Endothelial cell of umbilical vein (primary cell): ENCODE data around the gene MYH8. TPM values are rescaled to one million over a fixed set of nuclear protein-coding genes. Genes with fewer than 3 reads are reported as not detected.

ENCODE experiments used
- BruUV-seq: library from RNA; stranded (reverse); fragments of 400-500 nt; replicated peaks from 2 replicates; lab custom pipeline; 2021; lab: Mats Ljungman, UMichigan
- CTCF ChIA-PET: fragments of 300-600, 350-600 bp; sonication (Branson Sonifier 250); formaldehyde crosslinking; loops from one replicate; lab custom pipeline; 2021; ENCODE audit warnings: antibody characterized with exemption, inconsistent platforms; lab: Charles Lee
- POLR2A ChIA-PET: fragments of 300-600, 350-600 bp; sonication (Branson Sonifier 250); formaldehyde crosslinking; loops from one replicate; lab custom pipeline; 2021; ENCODE audit warnings: antibody characterized with exemption, inconsistent platforms; lab: Charles Lee
- DNase-seq: peaks from one replicate; pipeline ENCODE4 v3.0.0-alpha.2; 2011; ENCODE audit warnings: low read depth, low spot score
- FAIRE-seq: peaks from 2 replicates; lab custom pipeline; 2011; peaks lifted over from hg19 to GRCh38; lab: Jason Lieb, UNC
- H2AFZ ChIP-seq: 2 replicates; pipeline ENCODE4 v1.6.0; 2012; ENCODE audit warnings: low read depth, low read length, control low read depth, inconsistent platforms
- H3K27ac ChIP-seq: 2 replicates; pipeline ENCODE4 v1.5.1; 2011; ENCODE audit warnings: low read depth, mild to moderate bottlenecking, control low read depth, low read length, moderate library complexity; ENCODE audit not compliant: insufficient read depth
- H3K27me3 ChIP-seq, 2 experiments: 2 replicates each; pipeline versions ENCODE4 v1.6.0 to v1.6.1; 2011; ENCODE audit warnings: low read length in 2 of 2, mixed read lengths in 1 of 2; ENCODE audit not compliant: control insufficient read depth in 2 of 2, insufficient read depth in 2 of 2
- H3K36me3 ChIP-seq, 2 experiments: 2 replicates in 1 of 2; 3 replicates in 1 of 2; pipeline ENCODE4 v1.5.1; 2011; ENCODE audit warnings: low read length in 2 of 2, mild to moderate bottlenecking in 1 of 2, moderate library complexity in 1 of 2; ENCODE audit not compliant: control insufficient read depth in 2 of 2, insufficient read depth in 2 of 2; ENCODE audit errors: extremely low read depth in 1 of 2
- H3K4me1 ChIP-seq: 3 replicates; pipeline ENCODE4 v1.5.1; 2011; ENCODE audit warnings: mild to moderate bottlenecking, low read length; ENCODE audit not compliant: control insufficient read depth, insufficient read depth; ENCODE audit errors: extremely low read depth
- H3K4me2 ChIP-seq: 2 replicates; pipeline ENCODE4 v1.6.1; 2011; ENCODE audit warnings: low read length, control low read depth, mixed read lengths; ENCODE audit not compliant: insufficient read depth
- H3K4me3 ChIP-seq, 3 experiments: fragments of 200-600 bp in 1 of 3; sonication (generic), shearing (Covaris generic) in 1 of 3; replicated peaks in 1 of 3; 2 replicates each; pipeline ENCODE4 v1.5.1; 2011 to 2016; ENCODE audit warnings: control low read depth in 3 of 3, low read length in 3 of 3, mild to moderate bottlenecking in 2 of 3, inconsistent platforms in 1 of 3, low read depth in 1 of 3, moderate library complexity in 1 of 3; ENCODE audit not compliant: insufficient read depth in 1 of 3
- H3K79me2 ChIP-seq: 2 replicates; pipeline ENCODE4 v1.6.0; 2012; ENCODE audit warnings: low read length, inconsistent platforms; ENCODE audit not compliant: control insufficient read depth, insufficient read depth
- H3K9ac ChIP-seq: replicated peaks from 2 replicates; pipeline ENCODE3; 2011; ENCODE audit warnings: low read length, control low read depth; ENCODE audit not compliant: insufficient read depth; ENCODE audit errors: extremely low read depth
- H3K9me1 ChIP-seq: replicated peaks from 3 replicates; pipeline ENCODE4 v1.6.0; 2011; ENCODE audit warnings: mild to moderate bottlenecking, low read length; ENCODE audit not compliant: control insufficient read depth, insufficient read depth; ENCODE audit errors: extremely low read depth
- H3K9me3 ChIP-seq: replicated peaks from 2 replicates; pipeline ENCODE4 v1.5.1; 2012; ENCODE audit warnings: low read length, inconsistent platforms; ENCODE audit not compliant: control insufficient read depth, insufficient read depth
- H4K20me1 ChIP-seq: replicated peaks from 2 replicates; pipeline ENCODE3; 2011; ENCODE audit warnings: mild to moderate bottlenecking, low read length; ENCODE audit not compliant: control insufficient read depth, insufficient read depth; ENCODE audit errors: extremely low read depth
- CTCF ChIP-seq, 2 donors: IDR thresholded peaks; 1 replicate in 1 of 2; 2 replicates in 1 of 2; pipeline ENCODE4 v1.5.1; 2011; ENCODE audit warnings: low read length in 2 of 2, mild to moderate bottlenecking in 2 of 2, moderate library complexity in 2 of 2, control low read depth in 1 of 2, inconsistent platforms in 1 of 2, low read depth in 1 of 2; ENCODE audit not compliant: insufficient read depth in 1 of 2; ENCODE audit errors: extremely low read depth in 1 of 2
- EZH2 ChIP-seq: IDR thresholded peaks from 2 replicates; pipeline ENCODE4 v1.6.1; 2012; ENCODE audit warnings: borderline replicate concordance, low read depth, mild to moderate bottlenecking, moderate library complexity, low read length, inconsistent platforms; ENCODE audit not compliant: severe bottlenecking
- FOS ChIP-seq: IDR thresholded peaks from 2 replicates; pipeline ENCODE4 v1.6.1; 2011; ENCODE audit warnings: mild to moderate bottlenecking, low read length, moderate library complexity, borderline replicate concordance; ENCODE audit not compliant: insufficient read depth
- GATA2 ChIP-seq: IDR thresholded peaks from 2 replicates; pipeline ENCODE4 v1.7.0; 2011; ENCODE audit warnings: low read depth, mild to moderate bottlenecking, moderate library complexity, mixed read lengths, low read length; ENCODE audit not compliant: insufficient read length, insufficient read depth
- JUN ChIP-seq: IDR thresholded peaks from 2 replicates; pipeline ENCODE4 v1.6.1; 2011; ENCODE audit warnings: borderline replicate concordance, low read depth; ENCODE audit not compliant: insufficient read length, insufficient read depth
- MAX ChIP-seq: IDR thresholded peaks from 2 replicates; pipeline ENCODE4 v1.6.1; 2011; ENCODE audit not compliant: insufficient read depth, insufficient read length
- MYC ChIP-seq: IDR thresholded peaks from one replicate; pipeline ENCODE4 v1.6.1; 2011; ENCODE audit warnings: mild to moderate bottlenecking, low read depth, low read length
- POLR2A ChIP-seq: IDR thresholded peaks from 2 replicates; pipeline ENCODE4 v1.6.1; 2012; ENCODE audit warnings: low read depth, mild to moderate bottlenecking, control low read depth, low read length
- POLR2AphosphoS5 ChIP-seq: IDR thresholded peaks from 2 replicates; pipeline ENCODE4 v1.6.1; 2012; ENCODE audit warnings: low read depth, mild to moderate bottlenecking, control low read depth, low read length, moderate library complexity; ENCODE audit not compliant: insufficient read depth
- dilution Hi-C: fragments of 300-500 bp; cut with MboI; formaldehyde crosslinking; loops from one replicate; pipeline ENCODE4 v1.15.0; 2019; ENCODE audit warnings: low sequenced_read_pairs; ENCODE audit not compliant: extremely low pct_ligation_motif_present
- intact Hi-C: fragments of 100-400 bp; cut with micrococcal nuclease; formaldehyde crosslinking; loops from one replicate; pipeline ENCODE4 v1.10.0; 2022
- polyA plus RNA-seq, 4 experiments: library from polyadenylated mRNA; depleted of rRNA in 3 of 4; stranded (reverse) in 3 of 4; unstranded in 1 of 4; fragments of >200 nt; gene quantifications; 2 replicates each; pipeline versions ENCODE4 v1.2.1 to v1.2.3, GENCODE V29; 2011 to 2012; ENCODE audit warnings: missing spikeins in 1 of 4
- total RNA-seq: library from RNA; stranded (reverse); gene quantifications from 2 replicates; pipeline ENCODE4 v1.2.3, GENCODE V29; 2021

MYH8 gene
- total and polyA plus RNA-seq, 2 donors (not counting 3 experiments of a cell fraction or from before 2014, with no cell fraction given): not detected

GRCh38 chr17:10398352-10398751, 23.4 kb downstream of the MYH8 start:
- no TSS peak for BruUV-seq

More at GRCh38 chr17:10398352-10398751, 23.4 kb downstream of the MYH8 start:
- dilution Hi-C loops: no loop called here
- no peaks in the 10 kb centered on the region for H3K79me2 ChIP-seq
- no peak overlapping the region for H2AFZ ChIP-seq
- no peaks in the 10 kb centered on the region for H3K9me1 ChIP-seq
- peaks cover 1% of the 10 kb centered on the region for H3K9me3 ChIP-seq
- H3K4me3 ChIP-seq: no peak overlapping the region
- no peaks in the 10 kb centered on the region for H3K36me3 ChIP-seq
- H3K4me1 ChIP-seq: no peaks in the 10 kb centered on the region
- no peak overlapping the region for H3K27ac ChIP-seq
- no peaks in the 10 kb centered on the region for H4K20me1 ChIP-seq
- CTCF ChIA-PET: no interaction called here
- H3K4me2 ChIP-seq: no peak overlapping the region
- intact Hi-C loops: no loop called here
- DNase-seq (no peak), FAIRE-seq (no peak)
- no peaks in the 10 kb centered on the region for H3K27me3 ChIP-seq
- no peak overlapping the region for H3K9ac ChIP-seq
- POLR2A ChIA-PET: no interaction called here
- TF ChIP-seq MAX: no peak
- no peak for TF ChIP-seq FOS
- TF ChIP-seq GATA2: no peak
- no peak for TF ChIP-seq CTCF (IDR thresholded peaks at IDR 0.05; ENCODE audit: extremely low read depth in 1 of 2, insufficient read depth in 1 of 2, low read depth in 1 of 2, low read length in 2 of 2)
- TF ChIP-seq MYC: no peak
- TF ChIP-seq EZH2: no peak
- TF ChIP-seq POLR2A: no peak
- no peak for TF ChIP-seq JUN
- TF ChIP-seq POLR2AphosphoS5: no peak
